Hepatocyte (in vitro differentiated cells): ENCODE measurements around the gene LRRC18. TPM values are rescaled to one million over a fixed set of nuclear protein-coding genes. Genes with fewer than 3 reads are reported as not detected.

ENCODE experiments used
- DNase-seq: peaks from one replicate; pipeline ENCODE4 v3.0.0-alpha.2; 2016; ENCODE audit warnings: low spot score
- H2AFZ ChIP-seq: fragments of 200-600 bp; sonication (generic); 2 replicates; pipeline ENCODE4 v1.6.0; 2016; ENCODE audit warnings: antibody characterized with exemption, mild to moderate bottlenecking
- H3K27ac ChIP-seq: fragments of 200-600 bp; sonication (generic); 2 replicates; pipeline ENCODE4 v1.5.1; 2016; ENCODE audit warnings: mild to moderate bottlenecking
- H3K27me3 ChIP-seq: fragments of 200-600 bp; sonication (generic); 2 replicates; pipeline ENCODE4 v1.6.1; 2016
- H3K36me3 ChIP-seq: fragments of 200-600 bp; sonication (generic); replicated peaks from 2 replicates; pipeline ENCODE4 v1.5.1; 2016; ENCODE audit warnings: low read depth; ENCODE audit not compliant: insufficient read depth
- H3K4me1 ChIP-seq: fragments of 200-600 bp; sonication (generic); 2 replicates; pipeline ENCODE4 v1.5.1; 2016; ENCODE audit warnings: mild to moderate bottlenecking, moderate library complexity; ENCODE audit not compliant: insufficient read depth
- H3K4me2 ChIP-seq: fragments of 200-600 bp; sonication (generic); 2 replicates; pipeline ENCODE4 v1.6.0; 2016
- H3K4me3 ChIP-seq: fragments of 200-600 bp; sonication (generic); 2 replicates; pipeline ENCODE4 v1.5.1; 2016; ENCODE audit warnings: mild to moderate bottlenecking
- H3K79me2 ChIP-seq: fragments of 200-600 bp; sonication (generic); 2 replicates; pipeline ENCODE4 v1.6.0; 2017; ENCODE audit warnings: mild to moderate bottlenecking
- H3K9me2 ChIP-seq: fragments of 200-600 bp; sonication (generic); replicated peaks from 2 replicates; pipeline ENCODE4 v1.6.0; 2017; ENCODE audit warnings: mild to moderate bottlenecking; ENCODE audit not compliant: insufficient read depth
- H3K9me3 ChIP-seq: fragments of 200-600 bp; sonication (generic); 2 replicates; pipeline ENCODE4 v1.5.1; 2016; ENCODE audit warnings: low read depth, mild to moderate bottlenecking
- H4K20me1 ChIP-seq: fragments of 200-600 bp; sonication (generic); 2 replicates; pipeline ENCODE4 v1.6.0; 2016; ENCODE audit warnings: mild to moderate bottlenecking; ENCODE audit not compliant: insufficient read depth, poor library complexity, severe bottlenecking
- EZH2 ChIP-seq: fragments of 200-600 bp; sonication (generic); IDR thresholded peaks from 2 replicates; pipeline ENCODE4 v1.6.1; 2016; ENCODE audit warnings: antibody characterized with exemption, mild to moderate bottlenecking, borderline replicate concordance
- EZH2phosphoT487 ChIP-seq: fragments of 200-600 bp; sonication (generic); IDR thresholded peaks from one replicate; pipeline ENCODE4 v1.6.1; 2018; ENCODE audit warnings: antibody characterized with exemption, mild to moderate bottlenecking, low read depth, moderate library complexity; ENCODE audit not compliant: unreplicated experiment, severe bottlenecking
- WGBS: methylation state at CpG from one replicate; pipeline ENCODE4 v1.1.6; 2016; ENCODE audit warnings: low lambda C conversion rate; ENCODE audit errors: missing lambda C conversion rate; 5-methylcytosine and 5-hydroxymethylcytosine counted together
- polyA plus RNA-seq: library from polyadenylated mRNA; unstranded; fragments of >200 nt; fragmentation: Nextera tagmentation; extraction: Ambion mirVana; gene quantifications from 2 replicates; pipeline ENCODE4 v1.2.1, GENCODE V29; 2016
- total RNA-seq: library from RNA; depleted of rRNA; stranded (reverse); fragments of >200 nt; gene quantifications from 2 replicates; pipeline ENCODE4 v1.2.3, GENCODE V29; 2014
- TF ChIP-seq, protein P1 (sequence below): fragments of 200-600 bp; sonication (generic); IDR thresholded peaks from 2 replicates; pipeline ENCODE4 v1.5.1; 2016; ENCODE audit warnings: antibody characterized with exemption, mild to moderate bottlenecking; ENCODE audit not compliant: poor library complexity

LRRC18 gene
- total and polyA plus RNA-seq, 2 experiments from 2014 or later, result not detected

- H3K36me3 ChIP-seq, result no peaks in the 10 kb centered on the region
- no peaks in the 10 kb centered on the region for H4K20me1 ChIP-seq
- no peaks in the 10 kb centered on the region for H3K79me2 ChIP-seq
- no peak overlapping the region for H2AFZ ChIP-seq
- TF ChIP-seq EZH2phosphoT487 (no peak), EZH2 (no peak)
- TF ChIP-seq, protein P1, sequence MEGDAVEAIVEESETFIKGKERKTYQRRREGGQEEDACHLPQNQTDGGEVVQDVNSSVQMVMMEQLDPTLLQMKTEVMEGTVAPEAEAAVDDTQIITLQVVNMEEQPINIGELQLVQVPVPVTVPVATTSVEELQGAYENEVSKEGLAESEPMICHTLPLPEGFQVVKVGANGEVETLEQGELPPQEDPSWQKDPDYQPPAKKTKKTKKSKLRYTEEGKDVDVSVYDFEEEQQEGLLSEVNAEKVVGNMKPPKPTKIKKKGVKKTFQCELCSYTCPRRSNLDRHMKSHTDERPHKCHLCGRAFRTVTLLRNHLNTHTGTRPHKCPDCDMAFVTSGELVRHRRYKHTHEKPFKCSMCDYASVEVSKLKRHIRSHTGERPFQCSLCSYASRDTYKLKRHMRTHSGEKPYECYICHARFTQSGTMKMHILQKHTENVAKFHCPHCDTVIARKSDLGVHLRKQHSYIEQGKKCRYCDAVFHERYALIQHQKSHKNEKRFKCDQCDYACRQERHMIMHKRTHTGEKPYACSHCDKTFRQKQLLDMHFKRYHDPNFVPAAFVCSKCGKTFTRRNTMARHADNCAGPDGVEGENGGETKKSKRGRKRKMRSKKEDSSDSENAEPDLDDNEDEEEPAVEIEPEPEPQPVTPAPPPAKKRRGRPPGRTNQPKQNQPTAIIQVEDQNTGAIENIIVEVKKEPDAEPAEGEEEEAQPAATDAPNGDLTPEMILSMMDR, result no peak
- H3K27ac ChIP-seq, result no peak overlapping the region
- H3K9me2 ChIP-seq, result no peaks in the 10 kb centered on the region
- H3K27me3 ChIP-seq, result no peaks in the 10 kb centered on the region
- no peaks in the 10 kb centered on the region for H3K4me1 ChIP-seq
- H3K9me3 ChIP-seq, result no peaks in the 10 kb centered on the region
- no CpG with 5 or more reads among the region's 1 CpG for WGBS
- no peak overlapping the region for H3K4me3 ChIP-seq
- H3K4me2 ChIP-seq, result no peak overlapping the region
- DNase-seq, result no peak
These were observed 51.7 kb downstream of the LRRC18 start for GRCh38 chr10:48887982-48888381.

DNA sequence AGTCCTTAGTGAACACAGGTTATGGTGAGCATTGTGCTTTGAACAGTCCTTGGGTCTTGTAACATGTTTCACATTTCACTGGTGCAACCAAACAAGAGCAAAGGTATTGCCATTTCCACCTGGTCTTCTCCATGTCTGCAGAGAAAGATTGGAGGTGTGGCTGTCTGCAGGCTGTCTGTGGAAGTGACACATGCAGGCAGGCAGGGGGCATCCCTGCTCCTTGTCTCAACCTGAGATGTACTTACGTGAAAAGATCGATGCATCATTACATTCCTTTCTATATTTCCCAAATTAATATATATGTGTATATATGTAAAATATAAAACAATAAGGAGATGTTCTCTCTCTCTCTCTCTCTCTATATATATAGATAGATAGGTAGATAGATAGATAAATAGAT is 54.3 kb downstream of the LRRC18 start:
- Histone ChIP-seq H2AFZ (no peak overlapping the region), H3K36me3 (no peaks in the 10 kb centered on the region)
- DNase-seq, result peak; percentile 58

GRCh38 chr10:48884179-48885045 is 55.2 kb downstream of the LRRC18 start:
- no peak for TF ChIP-seq EZH2phosphoT487
- TF ChIP-seq, protein P1, result no peak
- no peak for TF ChIP-seq EZH2

More for the DNA sequence above, 54.3 kb downstream of the LRRC18 start:
- no peaks in the 10 kb centered on the region for H3K27me3 ChIP-seq
- 35% methylated on average over 2 of the region's 2 CpGs for WGBS
- no peaks in the 10 kb centered on the region for H3K4me1 ChIP-seq
- no peaks in the 10 kb centered on the region for H4K20me1 ChIP-seq
- H3K4me3 ChIP-seq, result no peak overlapping the region
- no peak for TF ChIP-seq EZH2
- TF ChIP-seq, protein P1, result peak; percentile 60
- no peaks in the 10 kb centered on the region for H3K79me2 ChIP-seq
- H3K9me2 ChIP-seq, result no peaks in the 10 kb centered on the region
- no peak overlapping the region for H3K27ac ChIP-seq
- H3K4me2 ChIP-seq, result no peak overlapping the region
- no peaks in the 10 kb centered on the region for H3K9me3 ChIP-seq

More at GRCh38 chr10:48884179-48885045, 55.2 kb downstream of the LRRC18 start:
- no peak for DNase-seq
- no peaks in the 10 kb centered on the region for H4K20me1 ChIP-seq
- H3K4me1 ChIP-seq, result no peaks in the 10 kb centered on the region
- H3K4me2 ChIP-seq, result no peak overlapping the region
- no peaks in the 10 kb centered on the region for H3K27me3 ChIP-seq
- no peaks in the 10 kb centered on the region for H3K36me3 ChIP-seq
- no peaks in the 10 kb centered on the region for H3K79me2 ChIP-seq
- H3K9me3 ChIP-seq, result no peaks in the 10 kb centered on the region
- H2AFZ ChIP-seq, result no peak overlapping the region
- no peak overlapping the region for H3K27ac ChIP-seq
- no peak overlapping the region for H3K4me3 ChIP-seq
- H3K9me2 ChIP-seq, result no peaks in the 10 kb centered on the region
- WGBS, result 88% methylated on average over 9 of the region's 9 CpGs
